Measurements from ENCODE around the gene SNRNP200.

DNA sequence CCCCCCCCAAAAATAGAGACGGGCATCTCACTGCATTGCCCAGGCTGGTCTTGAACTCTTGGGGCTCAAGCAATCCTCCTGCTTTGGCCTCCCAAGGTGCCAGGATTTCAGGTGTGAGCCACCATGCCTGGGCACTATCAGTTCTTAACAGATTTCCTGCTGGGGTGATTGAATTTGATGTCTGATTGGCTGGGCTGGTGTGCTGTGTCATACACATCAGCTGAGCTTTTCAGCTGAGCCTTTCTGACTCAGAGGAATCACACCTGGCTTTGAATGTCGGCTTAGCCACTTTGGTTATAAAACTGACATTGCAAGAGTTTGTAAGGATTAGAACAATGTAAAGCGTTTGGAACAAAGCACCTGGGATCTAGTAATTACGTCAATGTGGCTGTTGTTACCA is 49.1 kb upstream of the SNRNP200 start:
- TF ChIP-seq, protein P1, sequence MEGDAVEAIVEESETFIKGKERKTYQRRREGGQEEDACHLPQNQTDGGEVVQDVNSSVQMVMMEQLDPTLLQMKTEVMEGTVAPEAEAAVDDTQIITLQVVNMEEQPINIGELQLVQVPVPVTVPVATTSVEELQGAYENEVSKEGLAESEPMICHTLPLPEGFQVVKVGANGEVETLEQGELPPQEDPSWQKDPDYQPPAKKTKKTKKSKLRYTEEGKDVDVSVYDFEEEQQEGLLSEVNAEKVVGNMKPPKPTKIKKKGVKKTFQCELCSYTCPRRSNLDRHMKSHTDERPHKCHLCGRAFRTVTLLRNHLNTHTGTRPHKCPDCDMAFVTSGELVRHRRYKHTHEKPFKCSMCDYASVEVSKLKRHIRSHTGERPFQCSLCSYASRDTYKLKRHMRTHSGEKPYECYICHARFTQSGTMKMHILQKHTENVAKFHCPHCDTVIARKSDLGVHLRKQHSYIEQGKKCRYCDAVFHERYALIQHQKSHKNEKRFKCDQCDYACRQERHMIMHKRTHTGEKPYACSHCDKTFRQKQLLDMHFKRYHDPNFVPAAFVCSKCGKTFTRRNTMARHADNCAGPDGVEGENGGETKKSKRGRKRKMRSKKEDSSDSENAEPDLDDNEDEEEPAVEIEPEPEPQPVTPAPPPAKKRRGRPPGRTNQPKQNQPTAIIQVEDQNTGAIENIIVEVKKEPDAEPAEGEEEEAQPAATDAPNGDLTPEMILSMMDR (conservative IDR thresholded peaks at IDR 0.05; ENCODE audit: low read depth, low read length) = no peak
- no peak for TF ChIP-seq EZH2 (IDR thresholded peaks at IDR 0.05; ENCODE audit: borderline replicate concordance, low read depth, low read length, poor library complexity, severe bottlenecking)
